ENCODE data around the gene BCAT1. TPM values are rescaled to one million over a fixed set of nuclear protein-coding genes. Genes with fewer than 3 reads are reported as not detected.

BCAT1 gene
- total RNA-seq, 2 donors from 2014 or later = 45.0 to 141 TPM

- 86% methylated on average over 18 of the region's 18 CpGs; no CpG with 5 or more reads in 1 of the 2 experiments for WGBS, 2 experiments (ENCODE audit: insufficient coverage in 1 of 2, insufficient read length in 1 of 2)
These were observed 7.0 kb upstream of the BCAT1 start for GRCh38 chr12:24955853-24956252.

GRCh38 chr12:24955389-24955788 lies 6.5 kb upstream of the BCAT1 start:
- Mint-ChIP-seq H3K9me3 (peaks cover 1% of the 10 kb centered on the region), H3K4me3 (no peak overlapping the region), H3K27me3 (ENCODE audit: insufficient read depth) (peaks cover 9% of the 10 kb centered on the region), H3K27ac (no peak overlapping the region), H3K36me3 (ENCODE audit: low read depth) (peaks cover under 1% of the 10 kb centered on the region), H3K4me1 (peaks cover 24% of the 10 kb centered on the region)
- Histone ChIP-seq H3K9ac (ENCODE audit: extremely low read depth, low read length, poor library complexity, severe bottlenecking) (no peak overlapping the region), H3K36me3 (ENCODE audit: control insufficient read depth, insufficient read depth, low read length) (no peaks in the 10 kb centered on the region), H3K4me3 (ENCODE audit: low read length) (no peak overlapping the region), H3K27me3 (ENCODE audit: control insufficient read depth, insufficient read depth, low read length, poor library complexity, severe bottlenecking) (peaks cover 8% of the 10 kb centered on the region), H3K27ac (ENCODE audit: low read depth, low read length) (no peak overlapping the region), H3K9me3 (ENCODE audit: control insufficient read depth, low read length) (no peaks in the 10 kb centered on the region), H3K4me1 (ENCODE audit: control insufficient read depth, insufficient read depth, low read length) (no peaks in the 10 kb centered on the region)
- TF ChIP-seq, protein P1, sequence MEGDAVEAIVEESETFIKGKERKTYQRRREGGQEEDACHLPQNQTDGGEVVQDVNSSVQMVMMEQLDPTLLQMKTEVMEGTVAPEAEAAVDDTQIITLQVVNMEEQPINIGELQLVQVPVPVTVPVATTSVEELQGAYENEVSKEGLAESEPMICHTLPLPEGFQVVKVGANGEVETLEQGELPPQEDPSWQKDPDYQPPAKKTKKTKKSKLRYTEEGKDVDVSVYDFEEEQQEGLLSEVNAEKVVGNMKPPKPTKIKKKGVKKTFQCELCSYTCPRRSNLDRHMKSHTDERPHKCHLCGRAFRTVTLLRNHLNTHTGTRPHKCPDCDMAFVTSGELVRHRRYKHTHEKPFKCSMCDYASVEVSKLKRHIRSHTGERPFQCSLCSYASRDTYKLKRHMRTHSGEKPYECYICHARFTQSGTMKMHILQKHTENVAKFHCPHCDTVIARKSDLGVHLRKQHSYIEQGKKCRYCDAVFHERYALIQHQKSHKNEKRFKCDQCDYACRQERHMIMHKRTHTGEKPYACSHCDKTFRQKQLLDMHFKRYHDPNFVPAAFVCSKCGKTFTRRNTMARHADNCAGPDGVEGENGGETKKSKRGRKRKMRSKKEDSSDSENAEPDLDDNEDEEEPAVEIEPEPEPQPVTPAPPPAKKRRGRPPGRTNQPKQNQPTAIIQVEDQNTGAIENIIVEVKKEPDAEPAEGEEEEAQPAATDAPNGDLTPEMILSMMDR (conservative IDR thresholded peaks at IDR 0.05) = no peak
- DNase-seq = no peak
- WGBS, 2 experiments (ENCODE audit: insufficient coverage in 1 of 2, insufficient read length in 1 of 2) = 77 to 96% methylated on average over 3 of the region's 3 CpGs

More at GRCh38 chr12:24955853-24956252, 7.0 kb upstream of the BCAT1 start:
- H3K4me3 Mint-ChIP-seq = no peak overlapping the region
- Histone ChIP-seq H3K36me3 (ENCODE audit: control insufficient read depth, insufficient read depth, low read length) (no peaks in the 10 kb centered on the region), H3K9ac (ENCODE audit: extremely low read depth, low read length, poor library complexity, severe bottlenecking) (no peak overlapping the region), H3K27me3 (ENCODE audit: control insufficient read depth, insufficient read depth, low read length, poor library complexity, severe bottlenecking) (peaks cover 8% of the 10 kb centered on the region), H3K4me3 (ENCODE audit: low read length) (no peak overlapping the region), H3K9me3 (ENCODE audit: control insufficient read depth, low read length) (no peaks in the 10 kb centered on the region), H3K27ac (ENCODE audit: low read depth, low read length) (no peak overlapping the region), H3K4me1 (ENCODE audit: control insufficient read depth, insufficient read depth, low read length) (no peaks in the 10 kb centered on the region)
- H3K4me1 Mint-ChIP-seq = peaks cover 21% of the 10 kb centered on the region
- no peak overlapping the region for H3K27ac Mint-ChIP-seq
- H3K27me3 Mint-ChIP-seq (ENCODE audit: insufficient read depth) = peaks cover 9% of the 10 kb centered on the region
- H3K36me3 Mint-ChIP-seq (ENCODE audit: low read depth) = peaks cover 2% of the 10 kb centered on the region
- peaks cover 5% of the 10 kb centered on the region for H3K9me3 Mint-ChIP-seq
- TF ChIP-seq, protein P1 (conservative IDR thresholded peaks at IDR 0.05) = no peak
- DNase-seq = peak; percentile 77

DNA sequence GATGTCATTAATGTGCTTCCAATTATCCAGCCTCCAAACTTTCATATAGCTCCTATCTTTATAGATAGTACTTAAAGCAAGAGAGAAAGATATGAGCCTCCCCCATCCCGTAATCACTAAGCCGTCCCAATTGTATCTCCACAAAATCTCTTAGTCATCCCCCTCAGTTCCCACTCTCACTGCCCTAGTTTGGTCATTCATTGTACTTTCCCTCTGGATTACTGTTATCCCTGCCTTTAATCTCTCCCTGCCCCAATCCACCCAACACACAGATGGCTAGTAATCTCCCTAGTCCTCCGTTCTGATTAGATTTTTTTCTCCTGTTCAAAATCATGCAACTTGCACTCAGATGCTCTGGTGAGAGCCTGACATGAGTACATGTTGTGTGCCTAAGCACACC lies 5.4 kb upstream of the BCAT1 start:
- no peak for DNase-seq
- Histone ChIP-seq H3K9ac (ENCODE audit: extremely low read depth, low read length, poor library complexity, severe bottlenecking) (no peak overlapping the region), H3K9me3 (ENCODE audit: control insufficient read depth, low read length) (no peaks in the 10 kb centered on the region), H3K4me3 (ENCODE audit: low read length) (no peak overlapping the region), H3K4me1 (ENCODE audit: control insufficient read depth, insufficient read depth, low read length) (no peaks in the 10 kb centered on the region), H3K36me3 (ENCODE audit: control insufficient read depth, insufficient read depth, low read length) (no peaks in the 10 kb centered on the region), H3K27me3 (ENCODE audit: control insufficient read depth, insufficient read depth, low read length, poor library complexity, severe bottlenecking) (peaks cover 8% of the 10 kb centered on the region), H3K27ac (ENCODE audit: low read depth, low read length) (no peak overlapping the region)
- Mint-ChIP-seq H3K36me3 (ENCODE audit: low read depth) (no peaks in the 10 kb centered on the region), H3K4me1 (peaks cover 32% of the 10 kb centered on the region), H3K4me3 (no peak overlapping the region), H3K9me3 (no peaks in the 10 kb centered on the region), H3K27me3 (ENCODE audit: insufficient read depth) (peaks cover 12% of the 10 kb centered on the region), H3K27ac (no peak overlapping the region)
- TF ChIP-seq, protein P1 (conservative IDR thresholded peaks at IDR 0.05) = no peak
- WGBS, 2 experiments (ENCODE audit: insufficient coverage in 1 of 2, insufficient read length in 1 of 2) = 47 to 80% methylated on average over 2 to 3 of the region's 3 CpGs

Data from endodermal cell (in vitro differentiated cells).